Esophagus squamous epithelium (tissue), 4 donors: ENCODE measurements around the gene THAP4.

Source experiments
- POLR2A ChIP-seq, 4 donors: fragments of 450-650 bp; IDR thresholded peaks; one replicate each; pipeline ENCODE4 v1.6.1; 2017; ENCODE audit warnings: antibody characterized with exemption in 4 of 4, mild to moderate bottlenecking in 4 of 4, moderate library complexity in 3 of 4
- TF ChIP-seq, protein P1 (sequence below), 6 experiments: fragments of 450-650 bp in 4 of 6; fragments of 200-600 bp in 2 of 6; sonication (generic) in 2 of 6; IDR thresholded peaks; one replicate each; pipeline ENCODE4 v1.5.1; 2016 to 2019; ENCODE audit warnings: antibody characterized with exemption in 6 of 6, mild to moderate bottlenecking in 4 of 6, moderate library complexity in 4 of 6

GRCh38 chr2:241666627-241667400 lies 29.9 kb upstream of the THAP4 start:
- TF ChIP-seq POLR2A (IDR thresholded peaks at IDR 0.05): no peak
- TF ChIP-seq, protein P1, sequence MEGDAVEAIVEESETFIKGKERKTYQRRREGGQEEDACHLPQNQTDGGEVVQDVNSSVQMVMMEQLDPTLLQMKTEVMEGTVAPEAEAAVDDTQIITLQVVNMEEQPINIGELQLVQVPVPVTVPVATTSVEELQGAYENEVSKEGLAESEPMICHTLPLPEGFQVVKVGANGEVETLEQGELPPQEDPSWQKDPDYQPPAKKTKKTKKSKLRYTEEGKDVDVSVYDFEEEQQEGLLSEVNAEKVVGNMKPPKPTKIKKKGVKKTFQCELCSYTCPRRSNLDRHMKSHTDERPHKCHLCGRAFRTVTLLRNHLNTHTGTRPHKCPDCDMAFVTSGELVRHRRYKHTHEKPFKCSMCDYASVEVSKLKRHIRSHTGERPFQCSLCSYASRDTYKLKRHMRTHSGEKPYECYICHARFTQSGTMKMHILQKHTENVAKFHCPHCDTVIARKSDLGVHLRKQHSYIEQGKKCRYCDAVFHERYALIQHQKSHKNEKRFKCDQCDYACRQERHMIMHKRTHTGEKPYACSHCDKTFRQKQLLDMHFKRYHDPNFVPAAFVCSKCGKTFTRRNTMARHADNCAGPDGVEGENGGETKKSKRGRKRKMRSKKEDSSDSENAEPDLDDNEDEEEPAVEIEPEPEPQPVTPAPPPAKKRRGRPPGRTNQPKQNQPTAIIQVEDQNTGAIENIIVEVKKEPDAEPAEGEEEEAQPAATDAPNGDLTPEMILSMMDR (IDR thresholded peaks at IDR 0.05): no peak
